Gastroesophageal sphincter (tissue), 4 donors: ENCODE data around the gene ATG16L1. TPM values are rescaled to one million over a fixed set of nuclear protein-coding genes. Genes with fewer than 3 reads are reported as not detected.

Experiments
- ATAC-seq: fragments of 150-250 bp; one replicate; pipeline ENCODE4 v1.9.1; 2016; ENCODE audit warnings: mild to moderate bottlenecking, moderate library complexity
- H3K27ac ChIP-seq, 4 donors: fragments of 200-600 bp; sonication (generic) in 3 of 4; 1 replicate in 3 of 4; 2 replicates in 1 of 4; pipeline ENCODE4 v1.5.1; 2016 to 2019
- H3K27me3 ChIP-seq: fragments of 200-600 bp; sonication (generic); one replicate; pipeline ENCODE4 v1.5.1; 2019
- H3K36me3 ChIP-seq, 2 donors: fragments of 200-600 bp; sonication (generic); one replicate each; pipeline ENCODE4 v1.5.1; 2019; ENCODE audit warnings: control low read depth in 1 of 2
- H3K4me1 ChIP-seq, 3 donors: fragments of 200-600 bp; sonication (generic); 1 replicate in 2 of 3; 2 replicates in 1 of 3; pipeline ENCODE4 v1.5.1; 2016 to 2019; ENCODE audit warnings: control low read depth in 2 of 3
- H3K4me3 ChIP-seq, 2 donors: fragments of 200-600 bp; sonication (generic); one replicate each; pipeline ENCODE4 v1.5.1; 2019; ENCODE audit warnings: mild to moderate bottlenecking in 1 of 2, moderate library complexity in 1 of 2
- H3K9me3 ChIP-seq, 3 donors: fragments of 200-600 bp; sonication (generic); one replicate each; pipeline ENCODE4 v1.5.1; 2017 to 2019; ENCODE audit warnings: control low read depth in 2 of 3
- EP300 ChIP-seq: sonication (generic); formaldehyde crosslinking; IDR thresholded peaks from one replicate; pipeline ENCODE4 v1.6.1; 2017; ENCODE audit warnings: antibody characterized with exemption, mild to moderate bottlenecking
- POLR2A ChIP-seq, 2 donors: fragments of 450-650 bp; IDR thresholded peaks; one replicate each; pipeline ENCODE4 v1.6.1; 2017; ENCODE audit warnings: antibody characterized with exemption in 2 of 2, mild to moderate bottlenecking in 2 of 2, moderate library complexity in 1 of 2
- POLR2AphosphoS5 ChIP-seq: sonication (generic); formaldehyde crosslinking; IDR thresholded peaks from one replicate; pipeline ENCODE4 v1.6.1; 2017; ENCODE audit warnings: antibody characterized with exemption
- WGBS, 2 donors: methylation state at CpG; one replicate each; pipeline ENCODE4 v1.1.5; 2018; ENCODE audit warnings: low coverage in 1 of 2; 5-methylcytosine and 5-hydroxymethylcytosine counted together
- total RNA-seq, 4 donors: library from RNA; depleted of rRNA; stranded (reverse); fragments of >200 nt; gene quantifications; one replicate each; pipeline ENCODE4 v1.1.0, GENCODE V29; 2016
- TF ChIP-seq, protein P1 (sequence below), 4 experiments: fragments of 200-600 bp in 2 of 4; fragments of 450-650 bp in 2 of 4; sonication (generic) in 1 of 4; IDR thresholded peaks; one replicate each; pipeline ENCODE4 v1.5.1; 2017 to 2019; ENCODE audit warnings: antibody characterized with exemption in 4 of 4, mild to moderate bottlenecking in 2 of 4, moderate library complexity in 2 of 4

Gene ATG16L1
- total RNA-seq, 4 donors from 2014 or later, result 24.0 to 46.1 (median 33.8) TPM

DNA sequence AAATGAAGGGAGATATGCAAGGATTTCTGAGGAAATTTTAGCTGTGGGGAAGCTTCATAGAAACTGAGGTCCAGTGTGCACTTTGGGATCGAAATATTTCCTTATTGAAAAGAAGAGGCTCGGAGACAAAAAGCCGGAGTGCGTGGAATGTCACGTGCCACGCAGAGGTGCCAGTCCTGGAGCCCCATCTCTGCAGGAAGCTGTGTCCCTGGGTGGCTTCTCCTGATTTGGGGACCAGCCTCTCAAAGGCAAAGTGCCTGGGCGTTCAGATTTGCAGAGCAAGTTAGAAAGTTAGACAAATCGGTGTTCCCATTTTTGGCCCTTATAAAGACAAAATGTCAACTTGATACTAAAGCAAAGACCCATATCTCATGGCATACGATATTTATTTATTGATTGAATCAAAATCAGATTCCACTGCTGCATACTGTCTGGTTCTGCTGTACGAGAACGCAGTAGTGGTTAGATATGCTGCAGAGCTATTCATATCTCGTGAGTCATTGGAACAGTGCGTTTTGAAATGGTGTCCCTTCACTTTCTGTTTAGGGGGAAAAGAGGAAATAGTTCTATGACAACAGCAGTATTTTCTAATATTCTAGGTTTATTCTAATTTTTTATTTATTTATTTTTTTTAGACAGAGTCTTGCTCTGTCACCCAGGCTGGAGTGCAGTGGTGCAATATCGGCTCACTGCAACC, 9.1 kb upstream of the ATG16L1 start:
- peak; percentile 46 for ATAC-seq
- H3K4me3 ChIP-seq, result no peak overlapping the region
- no peaks in the 10 kb centered on the region for H3K9me3 ChIP-seq
- TF ChIP-seq POLR2AphosphoS5 (no peak), EP300 (no peak), POLR2A (IDR thresholded peaks at IDR 0.05) (no peak)
- TF ChIP-seq, protein P1, sequence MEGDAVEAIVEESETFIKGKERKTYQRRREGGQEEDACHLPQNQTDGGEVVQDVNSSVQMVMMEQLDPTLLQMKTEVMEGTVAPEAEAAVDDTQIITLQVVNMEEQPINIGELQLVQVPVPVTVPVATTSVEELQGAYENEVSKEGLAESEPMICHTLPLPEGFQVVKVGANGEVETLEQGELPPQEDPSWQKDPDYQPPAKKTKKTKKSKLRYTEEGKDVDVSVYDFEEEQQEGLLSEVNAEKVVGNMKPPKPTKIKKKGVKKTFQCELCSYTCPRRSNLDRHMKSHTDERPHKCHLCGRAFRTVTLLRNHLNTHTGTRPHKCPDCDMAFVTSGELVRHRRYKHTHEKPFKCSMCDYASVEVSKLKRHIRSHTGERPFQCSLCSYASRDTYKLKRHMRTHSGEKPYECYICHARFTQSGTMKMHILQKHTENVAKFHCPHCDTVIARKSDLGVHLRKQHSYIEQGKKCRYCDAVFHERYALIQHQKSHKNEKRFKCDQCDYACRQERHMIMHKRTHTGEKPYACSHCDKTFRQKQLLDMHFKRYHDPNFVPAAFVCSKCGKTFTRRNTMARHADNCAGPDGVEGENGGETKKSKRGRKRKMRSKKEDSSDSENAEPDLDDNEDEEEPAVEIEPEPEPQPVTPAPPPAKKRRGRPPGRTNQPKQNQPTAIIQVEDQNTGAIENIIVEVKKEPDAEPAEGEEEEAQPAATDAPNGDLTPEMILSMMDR (IDR thresholded peaks at IDR 0.05), result no peak
- 62 to 80% methylated on average over 10 to 14 of the region's 14 CpGs for WGBS, 2 donors
- H3K4me1 ChIP-seq, result no peaks in the 10 kb centered on the region
- no peaks in the 10 kb centered on the region for H3K36me3 ChIP-seq
- H3K27me3 ChIP-seq, result no peaks in the 10 kb centered on the region
- no peak overlapping the region for H3K27ac ChIP-seq

DNA sequence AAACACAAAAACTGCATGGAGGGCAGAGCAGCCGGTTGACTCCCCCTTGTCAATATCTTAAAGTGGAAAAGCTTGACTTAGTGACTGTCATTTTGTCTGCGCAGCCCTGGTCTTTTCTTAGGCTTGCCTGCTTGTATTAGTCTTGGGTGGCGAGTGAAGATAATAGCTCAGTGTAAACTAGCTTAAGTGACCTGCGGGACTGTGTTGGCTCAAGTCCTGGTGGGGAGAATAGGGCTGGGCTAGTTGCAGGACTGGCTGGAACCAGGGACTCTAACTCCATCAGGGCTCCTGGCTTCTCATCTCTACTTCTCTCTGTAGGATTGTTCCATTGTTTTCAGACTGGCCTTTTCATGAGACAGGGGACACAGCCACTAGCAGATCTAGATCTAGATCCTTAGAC, 8.1 kb upstream of the ATG16L1 start:
- Histone ChIP-seq H3K27ac (no peak overlapping the region), H3K27me3 (no peaks in the 10 kb centered on the region), H3K9me3 (no peaks in the 10 kb centered on the region), H3K36me3 (no peaks in the 10 kb centered on the region), H3K4me1 (no peaks in the 10 kb centered on the region), H3K4me3 (no peak overlapping the region)
- TF ChIP-seq EP300 (no peak), POLR2A (IDR thresholded peaks at IDR 0.05) (no peak)
- 62 to 71% methylated on average over 2 to 3 of the region's 4 CpGs for WGBS, 2 donors
- ATAC-seq, result no peak

DNA sequence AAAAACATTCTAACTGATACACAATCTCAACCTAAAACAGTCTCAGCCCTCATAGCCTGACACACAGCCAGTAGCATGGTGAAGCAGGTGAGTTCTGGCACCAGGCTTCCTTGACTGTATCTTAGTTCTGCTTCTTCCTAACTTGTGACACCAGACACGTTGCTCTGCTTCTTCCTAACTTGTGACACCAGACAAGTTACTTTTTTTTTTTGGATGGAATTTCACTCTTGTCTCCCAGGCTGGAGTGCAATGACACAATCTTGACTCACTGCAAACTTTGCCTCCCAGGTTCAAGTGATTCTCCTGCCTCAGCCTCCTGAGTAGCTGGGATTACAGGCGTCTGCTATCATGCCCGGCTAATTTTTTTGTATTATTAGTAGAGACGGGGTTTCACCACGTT, 6.7 kb upstream of the ATG16L1 start:
- ATAC-seq, result no peak
- Histone ChIP-seq H3K9me3 (no peaks in the 10 kb centered on the region), H3K4me3 (no peak overlapping the region), H3K27me3 (no peaks in the 10 kb centered on the region), H3K36me3 (no peaks in the 10 kb centered on the region), H3K27ac (no peak overlapping the region), H3K4me1 (no peaks in the 10 kb centered on the region)
- WGBS, 2 donors, result 44 to 47% methylated on average over 1 to 5 of the region's 5 CpGs
- TF ChIP-seq POLR2AphosphoS5 (no peak), EP300 (no peak), POLR2A (IDR thresholded peaks at IDR 0.05) (no peak)
- TF ChIP-seq, protein P1 (IDR thresholded peaks at IDR 0.05), result no peak

DNA sequence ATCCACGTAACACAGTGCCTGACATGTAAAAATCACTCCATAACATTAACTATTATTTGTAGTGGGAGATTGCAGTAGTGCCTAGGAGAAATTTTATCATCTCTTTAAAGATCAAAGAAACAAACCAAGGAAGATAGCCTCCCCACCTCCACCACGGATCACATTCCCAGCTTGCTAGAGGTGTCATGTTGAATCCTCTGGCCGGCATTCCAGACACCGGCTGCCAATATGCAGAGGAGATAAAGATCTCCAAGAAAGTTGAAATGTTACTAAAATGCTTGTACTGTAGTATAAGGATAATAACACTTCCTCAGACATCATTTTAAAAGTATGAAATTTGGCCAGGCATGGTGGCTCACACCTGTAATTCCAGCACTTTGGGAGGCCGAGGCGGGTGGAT, 6.1 kb upstream of the ATG16L1 start:
- 73 to 83% methylated on average over 6 of the region's 6 CpGs for WGBS, 2 donors

GRCh38 chr2:233247116-233247515, 4.4 kb upstream of the ATG16L1 start:
- 61 to 63% methylated on average over 2 of the region's 2 CpGs for WGBS, 2 donors
- no peaks in the 10 kb centered on the region for H3K27me3 ChIP-seq
- no peak overlapping the region for H3K27ac ChIP-seq
- ATAC-seq, result no peak
- no peak overlapping the region for H3K4me3 ChIP-seq
- no peak for TF ChIP-seq POLR2A (IDR thresholded peaks at IDR 0.05)
- TF ChIP-seq EP300, result no peak
- TF ChIP-seq, protein P1 (IDR thresholded peaks at IDR 0.05), result no peak
- no peak for TF ChIP-seq POLR2AphosphoS5
- peaks cover 0 to 5% (median 0%) of the 10 kb centered on the region in 3 donors for H3K4me1 ChIP-seq
- no peaks in the 10 kb centered on the region for H3K9me3 ChIP-seq
- H3K36me3 ChIP-seq, result no peaks in the 10 kb centered on the region

More for the DNA sequence above, 6.1 kb upstream of the ATG16L1 start:
- Histone ChIP-seq H3K27me3 (no peaks in the 10 kb centered on the region), H3K9me3 (no peaks in the 10 kb centered on the region), H3K4me1 (no peaks in the 10 kb centered on the region), H3K4me3 (no peak overlapping the region), H3K27ac (no peak overlapping the region), H3K36me3 (no peaks in the 10 kb centered on the region)
- ATAC-seq, result no peak
- TF ChIP-seq POLR2AphosphoS5 (no peak), POLR2A (IDR thresholded peaks at IDR 0.05) (no peak), EP300 (no peak)
- TF ChIP-seq, protein P1 (IDR thresholded peaks at IDR 0.05), result no peak
